NCI-H2227 treated with DMSO at 0.1 percent for 48 hours (cell line): ENCODE data around the gene TSPAN5.

Experiments
- DNase-seq: peaks from one replicate; lab custom pipeline; 2025; lab: John Stamatoyannopoulos, UW

TSPAN5 gene

DNA sequence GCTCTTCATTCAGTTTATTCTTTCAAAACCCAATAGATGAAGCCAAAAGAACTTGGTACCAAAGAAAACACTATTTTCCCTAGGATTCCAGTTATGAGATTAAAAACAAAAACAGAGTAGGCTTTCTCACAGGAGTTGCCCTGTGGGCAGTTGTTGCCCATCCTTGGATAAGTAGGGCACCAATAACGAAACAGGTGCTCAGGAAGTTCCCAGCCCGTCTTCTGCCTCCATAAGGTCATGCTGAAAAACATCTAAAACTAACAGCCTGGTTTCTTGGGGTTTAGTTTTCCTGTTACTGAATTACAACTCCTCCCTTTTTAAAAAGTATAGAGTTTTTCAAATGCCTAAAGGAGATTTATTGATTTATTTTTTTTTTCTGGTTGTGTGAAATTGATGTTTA lies 14.7 kb downstream of the TSPAN5 start:
- DNase-seq: no peak

DNA sequence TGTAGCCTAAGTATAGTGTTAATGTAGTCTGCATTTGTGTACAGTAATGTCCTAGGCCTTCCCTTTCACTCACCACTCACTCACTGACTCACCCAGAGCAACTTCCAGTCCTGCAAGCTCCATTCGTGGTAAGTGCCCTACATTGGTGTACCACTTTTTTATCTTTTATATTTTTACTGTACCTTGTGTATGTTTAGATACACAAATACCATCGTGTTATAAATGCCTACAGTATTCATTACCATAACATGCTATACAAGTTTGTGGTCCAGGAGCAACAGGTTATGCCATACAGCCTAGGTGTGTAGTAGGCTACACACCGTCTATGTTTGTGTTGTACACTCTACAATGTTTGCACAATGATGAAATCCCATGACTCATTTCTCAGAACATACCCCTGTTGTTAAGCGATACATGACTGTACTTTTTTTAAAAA lies 15.4 kb downstream of the TSPAN5 start:
- DNase-seq: no peak

DNA sequence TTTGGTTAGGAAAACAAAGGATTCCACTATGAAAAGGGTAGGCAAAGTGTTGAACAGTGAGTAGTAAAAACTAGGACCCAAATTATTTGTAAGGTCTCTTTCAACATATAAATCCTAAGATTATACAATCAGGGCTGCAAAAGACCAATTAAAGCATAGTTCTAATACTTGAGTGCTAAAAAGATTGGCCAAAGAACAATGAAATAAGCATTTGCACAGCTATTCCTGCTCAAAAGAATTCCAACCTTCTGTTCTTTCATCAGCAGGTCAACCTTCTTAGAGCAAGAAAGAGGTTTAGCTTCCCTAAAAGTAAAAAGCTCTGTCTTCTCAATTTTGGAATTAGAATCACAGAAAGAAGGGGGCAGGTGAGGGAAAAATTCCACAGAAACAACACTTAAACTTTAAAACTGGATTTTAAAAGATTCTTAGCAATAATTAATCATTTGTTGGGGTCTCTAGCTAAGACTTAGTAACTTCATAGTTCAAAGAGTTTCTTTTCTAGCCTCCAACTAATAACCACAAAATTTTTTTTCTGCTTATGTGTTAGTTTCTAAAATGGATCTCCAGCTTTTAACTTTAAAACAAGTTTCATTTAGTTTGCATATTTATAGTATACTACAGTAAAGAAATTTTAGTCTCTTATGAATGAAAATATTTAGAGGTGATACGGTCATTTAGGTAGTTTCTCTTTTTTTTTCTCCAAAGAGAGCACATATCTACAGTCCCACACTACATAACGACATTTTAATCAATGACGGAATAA lies 16.3 kb downstream of the TSPAN5 start:
- no peak for DNase-seq

DNA sequence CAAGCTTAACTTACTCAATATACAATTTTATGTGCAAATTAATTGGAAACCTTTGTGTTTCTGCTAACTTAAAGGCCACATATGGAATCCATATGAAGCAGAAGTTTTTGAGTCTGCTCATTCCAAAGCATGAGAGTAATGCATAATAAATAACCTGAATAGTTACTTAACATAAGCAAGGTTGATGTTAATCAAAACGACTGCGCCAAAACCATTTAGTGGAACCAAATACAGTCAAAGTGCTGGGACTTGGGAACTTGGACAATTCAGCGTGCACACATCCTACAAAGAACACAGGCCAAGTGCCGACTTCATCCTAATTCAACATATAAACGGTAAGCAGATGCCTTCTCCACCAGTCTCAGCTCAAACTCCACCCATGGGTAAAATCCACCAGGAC lies 17.0 kb downstream of the TSPAN5 start:
- DNase-seq: no peak

DNA sequence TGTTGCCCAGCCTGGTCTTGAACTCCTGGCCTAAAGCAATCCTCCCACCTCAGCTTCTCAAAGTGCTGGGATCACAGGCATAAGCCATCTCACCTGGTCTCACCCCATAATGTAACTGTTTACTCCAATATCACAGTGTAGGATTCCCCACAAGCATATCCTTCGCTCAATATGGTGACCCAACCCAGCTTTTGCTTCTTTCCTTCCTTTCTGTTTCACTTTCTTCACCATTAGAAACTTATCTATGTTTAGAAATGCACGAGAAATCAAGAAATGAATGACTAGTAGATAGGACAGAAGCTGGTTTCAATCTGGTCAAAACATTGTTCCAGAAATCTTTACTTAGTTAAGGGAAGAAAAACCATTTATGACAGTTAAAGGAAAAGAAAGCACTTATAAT lies 18.9 kb downstream of the TSPAN5 start:
- DNase-seq: no peak

DNA sequence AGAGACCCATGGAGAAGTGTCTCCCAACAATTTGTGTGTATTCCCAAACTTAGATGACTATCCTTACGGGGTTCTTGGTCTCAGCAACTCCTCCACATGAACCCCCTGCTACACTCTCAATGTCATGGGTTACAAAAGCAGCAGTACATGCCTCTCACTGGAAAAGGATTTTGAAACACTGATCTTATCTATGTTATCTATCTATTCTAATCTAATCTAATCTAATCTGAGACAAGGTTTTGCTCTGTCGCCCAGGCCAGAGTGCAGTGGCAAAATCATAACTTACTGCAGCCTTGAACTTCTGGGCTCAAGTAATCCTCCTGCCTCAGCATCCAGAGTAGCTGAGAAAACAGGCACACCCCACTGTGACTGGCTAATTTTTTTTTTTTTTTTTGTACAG lies 19.3 kb downstream of the TSPAN5 start:
- DNase-seq: no peak

DNA sequence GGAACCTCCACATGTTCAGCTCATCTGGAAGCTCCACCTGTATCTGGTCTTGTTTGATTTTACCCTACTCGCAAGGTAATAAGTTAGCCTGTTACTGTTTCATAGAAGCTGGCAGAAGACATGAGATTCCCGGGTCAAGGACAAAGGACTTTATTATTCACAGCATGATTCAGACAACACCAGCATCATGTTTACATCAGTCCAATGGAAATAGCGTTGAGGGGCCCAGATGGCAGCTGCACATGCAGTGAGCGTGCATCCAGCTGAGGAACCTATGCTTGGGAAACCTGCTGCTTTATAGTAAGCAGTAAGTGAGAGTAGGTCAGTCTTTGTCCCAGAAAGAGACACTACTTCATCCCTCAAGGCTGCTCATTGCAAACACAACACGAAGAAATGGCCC lies 19.8 kb downstream of the TSPAN5 start:
- DNase-seq: no peak

DNA sequence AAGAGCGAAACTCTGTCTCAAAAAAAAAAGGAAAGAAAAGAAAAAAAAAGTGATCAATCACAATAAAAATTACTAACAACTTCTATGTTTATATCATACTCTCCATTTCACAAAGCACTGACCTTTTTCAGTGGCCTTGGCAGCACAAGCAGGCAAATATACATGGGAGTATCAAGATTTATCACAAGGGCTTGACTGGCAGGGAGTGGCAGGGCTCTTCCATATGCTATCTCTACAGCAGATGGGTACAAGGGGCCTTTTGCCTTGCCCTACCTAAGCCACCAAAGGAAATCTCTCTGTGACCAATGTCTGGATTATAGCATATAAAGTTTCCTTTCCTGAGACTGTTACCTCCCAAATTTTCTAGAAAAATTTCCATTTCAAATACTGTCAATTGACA lies 24.4 kb downstream of the TSPAN5 start:
- DNase-seq: no peak

DNA sequence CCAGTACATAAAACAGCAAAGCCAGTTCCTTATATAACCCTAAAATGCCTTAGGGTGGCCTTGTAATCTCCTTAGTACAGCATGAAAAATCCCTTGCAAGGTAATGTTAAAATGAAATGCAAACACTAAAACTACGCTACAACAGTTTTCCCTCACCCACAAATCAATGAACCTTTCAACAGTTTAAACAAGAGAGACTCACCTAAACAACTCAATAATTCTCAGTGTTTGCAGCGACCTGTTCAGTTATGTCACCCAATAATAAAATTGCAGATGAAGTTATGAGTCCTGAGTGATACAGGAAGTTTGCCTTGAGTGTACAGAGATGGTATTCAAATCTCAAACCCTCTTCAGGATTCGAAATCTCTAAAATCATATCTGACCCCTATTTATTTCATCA lies 25.3 kb downstream of the TSPAN5 start:
- no peak for DNase-seq

DNA sequence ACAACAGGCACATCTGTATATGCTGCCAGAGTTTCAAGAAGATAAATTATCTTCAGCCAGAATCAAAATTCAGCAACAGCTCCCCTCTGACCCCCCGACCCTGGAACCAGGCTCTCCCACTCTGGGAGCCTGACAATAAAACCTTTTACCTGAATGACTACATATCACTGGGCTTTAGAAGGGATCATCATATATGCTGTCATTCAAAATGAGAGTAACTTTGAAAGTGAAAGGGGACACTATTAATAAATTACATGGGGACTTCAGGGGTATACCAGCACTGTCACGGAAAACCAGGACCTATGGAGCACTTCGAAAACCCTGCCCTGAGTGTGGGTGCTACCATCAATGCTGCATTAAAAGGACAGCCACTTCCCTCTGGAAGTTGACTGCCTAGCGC lies 26.2 kb downstream of the TSPAN5 start:
- DNase-seq: no peak

DNA sequence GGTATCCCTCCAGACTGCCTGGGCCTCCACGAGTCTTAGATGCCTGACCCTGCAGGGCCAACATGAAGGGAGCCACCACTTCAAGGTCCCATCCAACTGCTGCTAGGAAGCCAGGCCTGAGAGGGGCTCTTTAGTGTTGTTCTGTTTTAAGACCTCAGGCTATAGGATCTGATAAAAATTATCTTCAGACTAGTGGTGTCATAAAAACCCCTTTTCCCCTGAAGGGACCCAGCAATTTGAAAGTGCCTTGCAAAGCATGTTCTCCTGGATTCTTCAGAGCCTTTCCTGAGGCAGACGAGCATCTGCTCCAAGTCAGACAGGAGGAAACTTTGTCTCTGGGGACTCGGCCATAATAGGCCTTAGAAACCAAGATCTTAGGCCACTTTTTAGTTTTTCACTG lies 26.9 kb downstream of the TSPAN5 start:
- no peak for DNase-seq

DNA sequence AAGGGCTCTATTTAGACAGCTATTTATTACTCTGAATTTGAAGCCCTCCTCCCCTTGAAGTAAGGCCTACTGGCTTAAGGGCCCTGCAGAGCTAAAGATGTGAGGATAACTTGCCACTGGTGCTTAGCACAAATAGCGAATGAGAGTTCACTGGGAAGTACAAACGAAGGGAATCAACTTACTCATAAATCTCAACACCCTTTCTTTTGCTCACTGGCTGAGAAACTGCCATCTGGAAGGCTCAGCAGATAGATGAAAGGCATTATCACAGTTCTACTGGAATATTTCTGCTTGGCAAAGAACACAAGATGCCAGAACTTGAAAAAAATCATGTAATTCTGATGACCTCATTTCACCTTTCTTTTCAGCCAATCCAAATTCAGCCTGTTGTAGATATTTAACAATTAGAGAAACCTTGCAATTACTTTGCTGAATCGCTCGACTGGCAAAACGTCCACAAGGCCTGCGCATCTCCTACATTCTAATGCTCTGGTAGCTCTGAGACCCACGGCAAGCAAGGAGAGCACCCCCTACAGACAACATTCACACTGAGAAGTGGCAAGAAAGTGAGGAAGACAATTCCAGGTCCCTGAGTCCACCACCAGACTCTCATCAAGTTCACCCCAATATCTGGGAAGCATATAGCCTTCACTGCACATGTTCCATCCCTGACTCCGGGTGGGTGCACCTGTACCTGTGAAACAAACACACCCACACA lies 27.5 kb downstream of the TSPAN5 start:
- no peak for DNase-seq

DNA sequence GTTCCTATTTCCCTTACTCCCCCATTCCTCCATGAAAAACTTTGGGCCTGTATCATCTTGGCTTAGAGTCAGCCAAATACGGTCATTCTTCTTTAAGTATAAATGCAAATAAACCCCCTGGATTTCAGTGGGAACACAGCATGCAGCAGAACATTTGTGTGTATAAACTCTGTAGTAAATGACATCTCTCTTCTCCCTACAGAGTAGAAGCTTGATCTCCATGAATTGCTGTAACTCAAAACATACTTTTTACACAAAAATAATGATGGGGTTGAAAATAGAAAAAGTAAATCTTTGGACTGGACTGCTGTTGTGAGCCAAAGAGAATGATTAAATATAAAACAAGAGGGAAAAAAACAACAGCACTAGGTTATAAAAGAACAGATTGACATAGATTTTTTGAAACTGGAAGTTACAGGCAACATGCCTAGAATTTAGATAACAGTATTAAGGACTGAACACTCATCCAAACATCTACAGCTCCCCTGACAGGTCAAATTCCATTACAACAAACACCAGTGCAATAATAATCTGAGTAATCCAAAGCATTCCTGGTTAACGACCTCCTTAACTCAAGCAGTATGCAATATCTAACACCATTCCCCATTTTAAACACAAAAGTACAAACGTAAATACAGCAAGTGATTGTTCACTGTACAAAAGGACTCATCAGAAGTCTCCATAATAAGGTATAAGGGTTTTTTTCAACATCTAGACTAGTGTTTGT lies 30.7 kb downstream of the TSPAN5 start:
- no peak for DNase-seq

DNA sequence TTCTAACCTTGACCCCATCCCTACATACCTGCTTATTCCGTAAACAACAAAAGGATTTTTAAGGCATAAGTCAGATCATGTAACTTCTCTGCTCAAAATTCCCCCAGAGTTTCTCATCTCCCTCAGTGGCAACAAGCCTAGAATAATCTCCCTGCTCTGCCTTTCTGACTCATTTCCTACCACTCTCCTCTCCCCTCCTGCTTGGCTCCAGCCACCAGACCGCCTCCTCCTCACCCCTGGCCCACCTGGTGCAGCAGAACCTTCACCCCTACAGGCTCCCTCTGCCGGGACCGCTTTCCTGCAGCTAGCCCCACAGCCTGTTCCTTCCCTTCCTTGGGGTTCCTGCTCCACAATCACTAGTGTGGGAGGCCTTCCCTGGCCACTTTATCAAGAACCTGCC lies 32.1 kb downstream of the TSPAN5 start:
- no peak for DNase-seq

DNA sequence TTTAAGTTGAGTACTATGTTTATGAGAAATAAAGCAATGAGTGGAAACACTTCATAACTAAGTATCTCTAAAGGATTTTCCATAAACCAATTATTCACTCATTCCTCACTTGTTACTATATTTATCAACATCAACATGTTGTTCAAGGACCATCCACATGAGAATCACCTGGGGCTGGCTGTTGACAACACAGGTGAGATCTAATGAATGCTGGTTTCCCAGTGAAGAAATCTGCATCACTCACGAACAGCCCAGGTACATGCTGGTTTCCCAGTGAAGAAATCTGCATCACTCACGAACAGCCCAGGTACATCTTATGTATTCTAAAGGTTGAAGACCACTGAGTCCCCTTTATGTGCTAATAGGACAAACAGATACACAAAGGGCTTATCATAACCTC lies 32.5 kb downstream of the TSPAN5 start:
- no peak for DNase-seq

DNA sequence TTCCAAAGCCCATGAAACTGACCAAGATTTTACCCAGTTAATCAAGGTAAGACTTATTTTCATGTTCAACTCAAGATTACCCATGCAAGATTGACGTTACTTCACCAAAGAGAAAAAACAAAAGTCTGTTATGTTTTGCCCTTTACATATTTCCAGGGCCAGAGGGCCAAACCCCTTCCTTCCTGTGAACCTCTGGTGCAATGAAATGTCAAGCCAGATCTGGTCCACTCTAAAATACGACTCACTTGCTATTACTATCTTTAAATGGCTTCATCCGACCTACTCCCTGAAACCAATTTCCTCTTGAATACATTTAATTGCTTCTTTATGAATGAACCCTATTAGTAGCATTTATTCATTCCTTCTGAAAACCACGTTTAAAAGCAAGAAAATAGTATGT lies 33.0 kb downstream of the TSPAN5 start:
- DNase-seq: no peak

DNA sequence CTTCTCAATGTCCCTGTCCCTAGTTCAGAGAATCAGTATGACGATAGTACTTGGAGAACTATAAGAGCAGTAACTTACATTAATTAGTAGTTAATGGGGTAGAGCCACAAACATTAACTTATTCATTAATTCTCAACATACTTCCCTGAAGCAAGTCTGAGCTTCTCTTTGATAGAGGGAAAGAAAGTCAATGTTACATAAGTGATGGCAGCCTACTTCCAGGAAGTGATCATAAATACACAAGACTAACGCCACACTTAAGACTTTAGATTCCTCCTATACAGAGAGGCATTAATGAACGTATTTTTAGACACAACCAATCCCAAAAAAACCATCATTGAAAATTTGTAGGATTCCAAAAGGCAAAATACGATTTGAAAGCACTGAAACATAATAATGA lies 33.8 kb downstream of the TSPAN5 start:
- no peak for DNase-seq

DNA sequence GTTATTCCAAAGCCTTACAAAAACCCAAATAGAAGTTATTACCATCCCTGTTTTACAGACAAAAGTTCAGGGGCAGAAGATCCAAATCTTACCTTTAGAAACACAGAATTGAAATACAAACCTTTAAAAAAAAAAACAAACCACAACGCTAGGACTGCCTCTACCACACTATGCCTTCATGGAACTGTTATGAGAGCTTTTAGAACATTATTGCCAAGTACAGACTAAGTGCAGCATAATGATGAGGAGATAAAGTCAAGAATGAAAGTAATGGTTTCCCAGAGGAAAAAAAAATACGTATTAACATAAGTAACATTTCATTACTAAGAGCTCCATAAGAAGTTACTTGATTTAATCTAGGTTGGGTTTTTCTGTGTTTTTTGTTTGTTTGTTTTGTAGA lies 34.3 kb downstream of the TSPAN5 start:
- DNase-seq: no peak

DNA sequence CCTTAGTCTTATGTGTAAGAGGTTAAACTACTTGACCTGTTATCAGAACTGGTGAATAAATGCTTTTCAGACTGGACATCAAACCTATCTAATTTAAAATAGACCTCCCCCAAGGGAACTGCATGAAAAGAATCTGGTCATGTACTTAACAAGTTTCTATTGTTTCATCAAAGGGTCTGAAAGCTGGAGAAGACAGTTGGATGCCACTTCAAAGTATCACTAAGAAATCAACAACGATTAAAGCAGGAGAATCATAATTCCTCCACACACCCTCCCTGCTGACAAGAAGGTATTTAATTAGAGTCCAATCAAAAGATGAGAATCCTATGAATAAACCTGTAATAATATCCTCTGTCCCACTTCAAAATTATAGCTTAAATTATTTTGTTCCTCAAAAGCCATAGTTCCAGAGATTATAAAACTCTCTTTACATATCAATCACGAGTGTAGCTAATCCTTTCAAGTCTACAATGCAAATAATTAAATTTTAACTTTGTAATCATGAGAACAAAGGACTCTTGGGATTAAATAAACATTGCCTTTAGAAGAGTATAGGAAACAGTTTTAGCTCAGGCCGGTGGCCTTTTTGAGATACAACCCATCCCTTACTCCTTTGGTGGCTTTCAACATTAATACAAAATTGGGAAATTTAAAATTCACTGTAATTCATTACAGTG lies 35.1 kb downstream of the TSPAN5 start:
- DNase-seq: no peak

DNA sequence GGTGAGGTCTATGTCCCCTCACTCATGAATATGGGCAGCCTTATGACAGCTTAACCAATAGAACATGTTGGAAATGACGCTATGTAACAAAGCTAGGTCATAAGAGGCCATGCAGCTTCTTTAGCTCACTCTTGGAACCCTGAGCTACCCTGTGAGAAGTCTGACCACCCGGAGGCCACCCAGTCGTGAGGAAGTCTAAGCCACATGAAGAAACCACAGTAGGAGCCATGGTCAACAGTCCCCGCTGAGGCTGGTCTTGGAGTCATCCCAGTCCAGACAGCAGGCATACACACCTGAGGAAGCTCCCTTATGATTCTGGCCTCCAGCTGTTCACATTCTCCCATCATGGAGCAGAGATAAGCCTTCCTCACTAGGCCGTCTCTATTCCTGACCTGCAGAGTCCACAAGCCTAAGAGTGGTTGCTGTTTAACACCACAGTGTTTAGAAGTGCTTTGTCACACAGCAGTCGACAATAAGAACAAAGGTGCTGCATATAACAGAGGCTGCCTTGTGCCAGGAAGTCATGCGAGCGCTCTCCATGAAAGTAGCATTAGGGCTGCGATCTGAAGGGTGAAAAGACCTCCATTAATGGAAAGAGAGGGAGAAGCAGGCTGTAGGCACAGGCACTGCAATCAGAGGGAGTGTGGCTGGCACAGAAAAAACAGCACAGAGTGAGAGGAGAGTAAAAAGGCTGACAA lies 38.2 kb downstream of the TSPAN5 start:
- no peak for DNase-seq

DNA sequence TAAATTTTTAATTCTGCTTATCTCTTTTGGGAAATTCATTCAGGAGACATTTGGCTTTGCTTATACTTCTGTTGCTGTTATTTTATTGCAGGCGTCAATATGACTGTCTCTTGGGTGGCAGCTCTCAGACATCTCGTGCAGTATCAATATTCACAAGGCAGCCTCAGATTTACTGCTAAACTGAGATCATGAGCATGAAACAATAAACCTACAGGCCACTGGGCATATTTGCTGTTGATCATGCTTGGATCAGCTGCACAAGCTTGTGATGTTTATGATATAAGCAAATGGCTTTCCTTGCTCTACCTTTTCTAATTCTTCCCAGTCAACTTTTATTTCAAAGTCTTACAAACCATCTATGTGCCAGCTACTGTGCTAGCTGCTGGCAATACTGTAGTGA lies 39.2 kb downstream of the TSPAN5 start:
- DNase-seq: no peak

DNA sequence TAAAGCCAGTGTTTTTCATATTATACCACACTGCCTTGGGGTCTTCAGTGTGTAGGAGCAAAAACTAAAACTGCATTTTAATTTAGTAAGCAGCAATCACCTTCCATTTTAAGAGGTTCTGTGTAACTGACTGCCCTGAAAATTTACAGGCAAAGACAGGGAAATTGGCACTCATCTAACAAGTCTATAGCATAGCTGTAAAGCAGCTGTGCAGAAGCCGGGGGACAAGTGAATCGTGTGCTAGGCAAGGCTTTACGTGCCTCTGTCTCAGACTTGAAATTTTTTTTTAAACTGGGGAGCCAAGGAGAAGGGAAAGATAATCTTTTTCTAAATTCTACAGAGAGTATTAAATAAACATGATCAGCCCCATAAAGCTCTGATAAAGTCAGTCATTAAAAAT lies 39.7 kb downstream of the TSPAN5 start:
- DNase-seq: no peak
